Hematopoietic multipotent progenitor cell treated with erythropoietin and hydrocortisone succinate and interleukin-3 and kit ligand, for 4 days (in vitro differentiated cells): ENCODE data around the gene REEP1.

Experiments
- DNase-seq: peaks from one replicate; pipeline ENCODE4 v3.0.0-alpha.2; 2015

The REEP1 gene

DNA sequence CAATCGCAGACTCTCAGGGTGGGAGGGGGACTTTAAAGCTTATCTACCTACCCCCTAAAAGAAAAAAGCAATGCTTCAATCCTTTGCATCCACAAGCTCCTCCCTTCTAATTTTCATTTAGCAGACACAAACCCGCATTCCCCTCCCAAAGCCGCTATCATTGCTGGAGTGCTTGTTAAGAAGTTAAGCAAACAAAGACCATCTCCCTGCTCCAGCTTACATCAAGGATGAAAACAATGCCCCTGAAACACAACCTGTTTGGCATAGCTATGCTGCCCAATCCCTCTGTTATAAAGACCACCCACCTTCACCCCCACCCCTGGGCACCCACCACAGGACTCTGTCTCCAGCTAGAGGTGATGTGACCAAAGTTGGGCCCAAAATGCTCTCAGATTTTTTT, 33.0 kb downstream of the REEP1 start:
- no peak for DNase-seq

DNA sequence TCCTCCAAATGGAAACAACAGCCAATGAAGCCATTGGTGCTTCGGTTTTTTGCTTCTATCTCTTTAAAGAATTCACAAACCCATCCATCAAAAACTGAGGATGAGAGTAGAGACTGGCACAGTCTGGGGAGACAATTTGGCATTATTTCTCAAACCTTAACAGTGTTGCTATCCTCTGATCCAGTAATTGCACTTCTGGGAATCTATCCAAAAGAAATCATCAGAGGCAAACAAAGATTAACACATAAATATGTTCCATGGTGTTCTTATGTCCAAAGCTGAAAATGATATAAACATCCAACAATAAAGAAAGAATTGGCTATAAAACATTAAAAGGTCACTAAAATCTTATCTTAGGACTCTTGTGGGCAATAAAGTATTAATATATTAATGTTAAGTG, 35.1 kb downstream of the REEP1 start:
- no peak for DNase-seq

DNA sequence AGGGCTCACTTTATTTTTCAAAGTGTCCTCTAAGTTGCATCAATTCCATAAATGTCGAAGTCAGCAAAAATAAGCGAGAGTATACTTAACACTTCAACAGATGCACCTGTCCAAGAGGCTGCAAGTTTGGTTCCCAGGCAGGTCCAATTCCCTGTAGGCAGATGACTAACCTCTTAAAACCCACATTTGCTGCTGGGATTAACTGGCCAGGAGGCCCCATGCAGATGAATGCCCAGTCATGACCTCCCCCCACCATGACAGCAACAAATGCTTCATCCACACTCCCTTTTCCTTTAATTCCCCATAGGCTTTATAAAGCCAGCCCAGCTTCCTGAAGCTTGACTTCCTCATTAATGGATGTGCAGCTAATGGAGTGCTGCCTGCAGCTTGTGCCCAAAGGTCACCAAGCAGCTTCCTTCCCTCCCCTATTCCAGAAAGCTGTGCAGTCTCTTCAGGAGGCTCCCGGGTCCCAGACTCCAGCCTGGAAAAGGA, 35.7 kb downstream of the REEP1 start:
- DNase-seq = no peak

DNA sequence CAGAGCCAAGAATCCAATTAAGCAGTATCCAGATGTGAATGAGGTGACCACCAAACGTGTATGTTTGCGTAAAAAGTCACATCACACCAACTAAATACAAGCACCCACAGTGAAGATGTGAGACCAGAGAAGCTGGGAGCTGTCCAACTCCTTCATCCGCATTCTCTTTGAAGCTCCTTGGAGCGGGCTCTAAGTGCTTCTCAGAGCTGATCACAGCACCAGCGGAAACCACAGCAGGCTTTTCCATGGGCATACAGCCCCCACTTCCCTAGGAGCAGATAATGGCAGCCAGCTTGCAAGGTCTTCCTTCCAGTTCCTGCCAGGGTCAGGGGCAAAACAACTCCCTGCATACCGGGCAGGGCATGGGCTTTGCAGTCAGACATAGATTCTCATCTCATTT, 36.4 kb downstream of the REEP1 start:
- DNase-seq = peak; percentile 4

DNA sequence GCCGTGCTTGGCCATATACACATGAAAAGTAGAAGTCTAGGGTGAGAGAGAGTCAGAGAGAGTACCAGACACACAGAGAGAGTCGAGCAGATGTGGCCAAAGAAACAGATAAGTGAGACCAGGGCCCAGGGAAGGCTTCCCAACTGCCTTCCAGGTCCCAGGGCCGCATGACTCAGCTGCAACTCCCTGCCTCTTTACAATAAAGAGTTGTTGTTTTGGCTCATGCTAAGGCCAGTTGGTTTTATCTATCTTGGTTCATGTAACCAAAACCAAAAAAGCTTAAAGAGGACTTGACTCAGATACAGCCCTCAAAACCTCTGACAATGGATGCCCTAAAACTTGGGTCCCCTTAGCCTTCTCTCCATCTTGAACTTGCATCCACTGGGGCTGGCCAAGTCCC, 36.9 kb downstream of the REEP1 start:
- peak; percentile 16 for DNase-seq

DNA sequence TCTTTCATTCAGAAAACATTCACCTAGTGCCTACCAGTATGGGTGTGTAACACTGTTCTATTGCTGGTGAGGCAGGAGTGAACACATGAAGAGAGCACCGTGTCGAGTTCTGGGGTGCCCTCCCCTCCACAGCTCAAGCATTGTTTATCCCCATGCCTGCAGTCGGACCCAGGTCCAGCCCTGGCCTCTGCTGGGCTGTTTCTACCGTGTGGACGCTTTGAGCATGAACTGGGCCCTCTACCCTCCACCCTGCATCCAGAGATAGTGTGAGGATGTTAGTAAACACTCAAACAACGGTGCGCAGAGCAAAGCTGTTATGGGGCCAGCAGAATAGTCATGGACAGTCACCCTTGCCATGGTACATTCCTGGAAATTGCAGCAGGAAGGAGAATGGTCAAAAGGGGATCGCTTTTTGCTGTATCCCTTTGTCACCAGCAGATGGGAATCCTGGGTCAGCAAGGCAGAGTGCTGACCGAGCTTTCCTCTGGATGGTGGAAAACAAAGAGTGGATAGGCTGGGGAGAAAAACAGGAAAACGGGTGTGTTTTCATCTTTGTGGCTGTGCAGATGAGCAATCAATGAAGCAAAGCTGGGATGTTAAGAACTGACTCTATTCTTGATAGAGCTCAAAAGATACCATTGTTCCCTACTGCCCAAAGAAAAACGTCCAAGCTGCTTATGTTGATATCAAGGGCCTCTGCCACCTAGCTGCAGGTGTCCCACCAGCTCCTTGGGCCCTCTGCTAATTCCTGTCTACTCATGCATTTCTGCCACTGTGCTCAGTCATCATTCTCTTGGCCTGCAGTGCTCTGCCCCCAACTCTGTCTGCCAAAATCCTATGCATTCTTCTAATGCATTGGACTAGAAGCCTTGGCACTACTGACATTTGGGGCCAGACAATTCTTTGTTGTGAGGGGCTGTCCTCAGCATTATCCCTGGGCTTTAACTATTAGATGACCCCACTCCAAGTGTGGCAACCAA, 38.7 kb downstream of the REEP1 start:
- no peak for DNase-seq

DNA sequence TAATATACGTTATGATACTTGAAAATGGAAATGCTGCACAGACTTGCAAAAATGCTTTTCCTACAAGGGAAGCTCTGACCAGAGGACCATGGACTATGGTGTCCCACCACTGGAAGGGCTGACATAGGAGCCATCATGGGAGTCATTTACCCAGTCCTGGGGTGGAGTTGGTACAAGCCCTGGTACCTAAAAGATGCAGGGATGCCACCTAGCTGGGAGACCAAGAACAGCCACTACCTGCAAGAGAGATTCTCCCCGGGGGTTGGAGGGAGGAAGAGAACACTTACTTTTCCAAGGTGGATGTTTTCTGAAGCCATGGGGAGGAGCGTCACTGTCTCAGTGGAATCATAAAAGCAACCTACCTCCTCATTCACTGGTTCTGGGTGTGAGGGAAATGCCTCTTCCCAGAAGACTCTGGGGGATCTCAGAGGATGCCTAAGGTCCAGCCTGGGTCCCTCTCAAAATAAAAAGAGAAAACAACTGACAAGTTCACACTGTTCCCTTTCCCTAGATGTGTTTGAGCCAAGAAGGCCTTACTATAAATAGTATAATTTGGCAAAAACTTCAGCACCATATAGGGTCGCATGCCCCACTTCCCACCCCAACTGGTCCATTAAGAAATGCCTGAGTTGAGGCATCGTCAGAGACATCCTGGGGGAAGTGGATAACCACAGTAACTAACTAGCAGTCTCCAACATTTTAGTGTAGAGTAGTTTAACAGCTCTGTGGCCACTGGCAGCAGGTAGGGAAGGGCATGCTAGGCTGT, 39.9 kb downstream of the REEP1 start:
- DNase-seq = peak; percentile 36

DNA sequence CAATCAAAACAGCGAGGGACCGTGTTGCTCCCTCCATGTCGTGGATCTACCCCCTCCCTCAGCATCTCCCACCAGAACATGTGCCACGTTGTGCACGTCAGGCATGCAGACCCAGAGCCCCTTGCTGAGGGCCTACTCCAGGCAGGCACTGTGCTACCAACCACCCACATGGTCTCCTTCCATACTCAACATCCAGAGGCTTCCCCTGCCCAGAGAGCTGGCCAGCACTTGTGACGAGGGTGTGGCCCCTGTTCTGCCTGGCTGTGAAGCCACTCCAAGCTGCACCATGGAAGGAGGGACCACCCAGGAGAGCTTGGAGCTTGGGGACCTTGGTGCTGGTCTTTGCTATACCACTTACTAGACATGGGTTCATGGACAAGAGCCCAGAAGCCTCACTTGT, 40.5 kb downstream of the REEP1 start:
- DNase-seq = no peak

DNA sequence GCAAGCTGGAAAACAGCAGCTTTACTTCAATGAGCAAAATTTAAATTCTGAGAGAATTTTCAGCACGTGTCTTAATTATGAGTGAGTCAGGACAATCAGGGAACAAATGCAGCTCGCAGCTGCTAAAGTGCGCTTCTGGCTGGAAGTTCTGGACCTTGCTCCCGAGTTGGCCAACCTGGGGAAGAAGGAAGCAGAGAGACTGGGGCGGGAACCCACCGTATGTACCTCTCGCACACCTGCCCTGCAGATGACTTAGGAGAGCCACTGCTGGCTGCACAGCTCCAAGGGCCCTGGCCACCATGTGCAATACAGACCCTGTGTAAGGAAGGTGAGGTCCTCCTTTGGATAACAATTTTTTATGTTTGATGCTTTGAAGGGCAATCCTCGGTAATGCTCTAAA, 42.4 kb downstream of the REEP1 start:
- DNase-seq = no peak

DNA sequence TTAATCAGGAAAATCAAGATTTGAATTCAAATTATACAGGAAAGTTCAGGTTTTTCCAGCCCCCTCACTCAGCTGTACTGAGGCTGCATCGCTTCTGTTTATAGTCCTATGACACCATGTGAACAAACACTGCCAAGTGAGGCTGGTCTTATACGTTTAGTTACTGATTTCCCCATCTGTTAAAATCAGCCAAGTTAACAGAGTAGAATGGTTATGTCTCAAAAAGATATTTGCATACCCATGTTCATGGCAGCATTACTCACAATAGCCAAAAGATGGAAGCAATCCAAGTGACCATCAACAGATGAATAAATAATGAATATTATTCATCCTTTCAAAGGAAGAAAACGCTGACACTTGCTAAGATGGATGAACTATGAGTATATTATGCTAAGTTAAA, 43.8 kb downstream of the REEP1 start:
- DNase-seq = no peak

DNA sequence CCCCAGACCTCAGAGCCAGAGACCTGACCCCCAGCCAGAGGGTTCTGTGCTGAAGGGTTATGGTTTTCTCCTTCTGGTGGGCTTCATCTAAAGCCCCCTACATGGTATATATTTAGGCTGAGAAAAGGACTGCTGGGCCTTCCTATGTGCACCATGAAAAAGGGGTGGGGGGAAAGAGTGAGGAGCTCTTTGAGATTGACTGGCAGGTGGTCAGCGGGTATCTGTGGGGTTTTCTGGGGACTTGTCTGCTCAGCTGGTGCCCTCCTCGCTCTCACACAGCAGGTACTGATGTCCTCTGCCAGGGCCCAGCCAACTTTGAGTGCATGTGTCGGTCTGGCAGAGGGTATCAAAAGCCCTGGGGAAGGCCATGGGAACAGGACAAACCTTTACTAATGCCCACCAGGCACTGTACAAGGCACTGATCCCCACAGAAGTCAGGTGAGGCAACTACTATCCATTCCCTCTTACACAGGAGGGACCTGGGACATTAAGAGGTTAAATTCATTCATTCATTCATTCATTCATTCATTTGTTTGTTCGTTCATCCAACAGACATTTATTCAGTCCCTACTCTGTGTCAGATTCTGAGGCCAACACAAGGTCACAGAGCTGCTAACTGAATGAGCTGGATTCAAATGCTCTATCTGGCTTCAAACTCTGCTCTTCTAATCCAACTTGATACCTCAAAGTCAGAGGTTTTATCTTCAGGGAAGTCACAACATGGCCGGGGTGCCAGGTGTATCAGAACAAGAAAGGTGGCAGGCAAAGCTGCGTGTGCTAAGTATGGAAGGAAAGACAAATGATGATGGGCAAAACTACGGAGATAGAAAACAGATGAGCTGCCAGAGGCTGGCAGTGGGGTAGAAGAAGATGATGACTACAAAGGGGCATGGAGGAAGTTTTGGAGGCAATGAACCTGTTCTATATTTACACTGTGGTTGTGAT, 44.6 kb downstream of the REEP1 start:
- no peak for DNase-seq

DNA sequence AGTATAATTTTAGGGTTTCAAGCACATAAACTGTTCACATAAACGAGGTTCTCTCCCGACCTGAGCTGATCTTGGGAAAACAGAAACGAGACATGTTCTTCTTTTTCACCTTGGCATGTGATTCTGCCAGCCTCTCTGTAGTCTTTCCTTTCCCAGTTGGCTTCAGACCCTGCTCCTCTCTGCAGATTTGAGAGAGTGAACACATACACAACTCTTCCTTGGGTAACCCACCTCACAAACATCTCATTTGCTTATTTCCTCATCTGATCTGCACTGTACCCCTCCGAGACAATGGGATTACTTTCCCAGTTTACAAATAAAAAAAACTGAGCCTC, 46.1 kb downstream of the REEP1 start:
- no peak for DNase-seq

DNA sequence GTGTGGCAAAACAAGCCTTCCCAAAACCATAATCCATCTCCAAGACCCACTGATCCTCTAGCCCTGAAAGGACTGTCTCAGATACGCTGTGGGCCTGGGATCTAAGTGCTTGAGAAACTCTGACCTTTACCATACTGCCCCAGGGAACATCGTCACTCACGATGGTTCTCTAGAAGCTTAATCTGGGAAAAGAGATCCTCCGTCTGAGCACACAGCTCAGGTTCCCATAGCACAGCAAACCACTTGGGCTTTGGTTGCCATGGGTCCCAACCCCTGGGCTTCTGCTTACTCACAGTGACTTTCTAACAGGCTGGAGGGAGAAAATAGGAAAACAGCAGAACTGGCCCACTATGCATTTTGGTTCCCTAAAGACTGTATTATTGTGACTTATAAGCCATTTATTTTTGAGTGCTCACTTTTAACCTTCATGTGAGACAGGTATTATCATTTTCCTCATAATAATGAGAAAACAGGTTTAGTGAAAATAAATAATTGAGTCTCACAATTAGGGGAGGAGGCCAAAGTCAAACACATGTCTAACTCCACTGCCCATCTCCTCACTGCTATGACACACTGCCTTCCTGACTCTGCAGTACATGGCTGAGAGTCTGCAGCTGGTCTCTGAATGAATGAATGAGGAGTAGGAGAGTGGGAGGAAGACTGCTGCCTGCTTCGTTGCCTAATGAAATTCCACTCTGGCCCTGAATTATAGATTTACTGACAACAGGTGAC, 46.7 kb downstream of the REEP1 start:
- no peak for DNase-seq

DNA sequence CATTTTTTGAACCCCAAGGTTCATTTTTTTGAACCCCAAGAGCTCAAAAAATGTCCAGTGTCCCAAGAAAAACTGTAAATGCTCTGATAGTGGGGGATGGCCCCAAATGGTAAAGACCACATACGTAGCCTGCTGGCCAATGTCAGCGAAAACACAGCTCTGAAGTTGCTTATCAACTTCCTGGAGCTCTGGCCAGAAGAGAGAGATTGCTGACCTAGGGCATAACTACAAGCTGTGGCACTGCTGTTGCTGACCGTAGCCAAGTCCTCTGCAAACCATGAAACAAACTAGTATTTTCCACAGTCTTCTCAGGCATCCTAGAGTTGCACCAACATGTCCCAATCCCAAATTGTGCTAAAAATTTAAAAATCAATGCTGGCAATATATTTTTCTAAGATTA, 50.9 kb downstream of the REEP1 start:
- peak; percentile 40 for DNase-seq

DNA sequence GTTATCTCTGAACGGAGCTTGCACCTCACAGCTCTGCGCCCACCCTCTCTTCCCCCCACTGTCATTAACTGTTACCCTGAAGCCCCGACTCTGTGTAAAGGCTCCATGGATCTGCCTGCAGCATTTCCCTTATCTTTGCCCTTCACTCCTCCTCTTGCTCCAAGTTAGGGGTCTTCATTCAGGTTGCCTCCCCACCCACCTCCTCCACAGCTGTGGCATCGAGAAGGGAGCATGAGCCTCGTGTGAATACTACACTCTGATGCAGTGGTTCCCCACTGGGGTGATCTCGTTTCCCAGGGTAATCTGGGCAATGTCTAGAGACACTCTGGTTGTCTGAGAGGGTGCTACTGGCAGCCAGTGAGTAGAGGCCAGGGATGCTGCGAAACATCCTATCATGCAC, 51.4 kb downstream of the REEP1 start:
- no peak for DNase-seq

DNA sequence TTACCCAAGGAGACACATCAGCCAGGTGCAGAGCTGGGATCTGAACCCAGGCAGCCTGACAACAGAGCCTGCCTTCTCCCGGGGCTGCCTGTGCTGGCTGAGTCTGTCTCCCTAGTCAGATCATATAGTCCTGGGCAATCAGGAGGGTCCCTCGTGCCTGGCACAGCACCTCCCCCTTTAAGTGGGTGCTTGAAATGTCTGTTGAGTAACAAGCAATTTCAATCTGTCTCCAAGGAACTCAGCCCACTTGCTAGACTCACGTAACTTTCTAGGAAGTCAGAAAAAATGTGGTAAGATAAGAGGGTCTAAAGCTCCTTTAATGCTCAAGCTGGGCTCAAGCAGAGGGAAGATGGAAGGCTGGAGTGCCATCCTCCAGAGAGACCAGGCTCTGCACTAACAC, 51.9 kb downstream of the REEP1 start:
- DNase-seq = no peak

DNA sequence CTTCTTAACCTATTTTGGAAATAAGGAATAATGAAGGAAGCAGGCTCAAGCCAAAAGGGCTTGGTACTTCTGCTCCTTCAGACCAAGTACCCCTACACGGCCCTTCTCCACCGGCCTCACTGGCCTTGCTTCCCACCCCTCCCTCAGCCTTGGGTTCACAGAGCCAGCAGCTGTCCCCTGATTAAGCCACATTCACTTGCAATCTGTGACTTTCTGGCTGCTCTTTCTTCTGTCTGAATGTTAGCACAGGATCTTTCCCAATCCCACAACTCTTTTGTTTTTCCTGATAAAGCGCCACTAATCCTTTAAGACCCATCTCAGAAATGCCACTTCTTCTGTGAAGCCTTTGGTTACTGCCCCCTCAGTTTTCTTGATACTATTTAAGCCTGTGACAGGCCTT, 52.4 kb downstream of the REEP1 start:
- DNase-seq = no peak

DNA sequence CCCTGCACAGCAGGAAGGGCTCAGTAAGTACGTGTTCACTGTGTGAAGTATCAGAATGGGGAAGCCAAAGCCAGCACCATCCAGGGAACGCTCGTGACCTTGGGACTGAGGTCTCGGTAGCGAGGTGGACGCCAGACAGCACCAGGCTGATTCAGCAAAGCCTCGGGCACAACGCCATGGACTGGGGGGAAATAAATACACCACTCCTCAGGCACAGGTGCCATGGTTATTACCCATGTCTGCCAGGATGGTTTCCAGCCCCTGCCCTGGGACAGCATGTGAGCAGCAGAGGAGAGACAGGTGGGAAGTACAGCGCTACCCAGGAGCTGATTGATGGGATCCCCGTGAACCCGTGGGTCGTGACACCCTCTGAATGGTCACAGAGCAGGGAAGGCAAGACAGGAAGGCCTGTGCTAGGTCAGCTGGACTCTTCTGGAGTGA, 53.0 kb downstream of the REEP1 start:
- no peak for DNase-seq

DNA sequence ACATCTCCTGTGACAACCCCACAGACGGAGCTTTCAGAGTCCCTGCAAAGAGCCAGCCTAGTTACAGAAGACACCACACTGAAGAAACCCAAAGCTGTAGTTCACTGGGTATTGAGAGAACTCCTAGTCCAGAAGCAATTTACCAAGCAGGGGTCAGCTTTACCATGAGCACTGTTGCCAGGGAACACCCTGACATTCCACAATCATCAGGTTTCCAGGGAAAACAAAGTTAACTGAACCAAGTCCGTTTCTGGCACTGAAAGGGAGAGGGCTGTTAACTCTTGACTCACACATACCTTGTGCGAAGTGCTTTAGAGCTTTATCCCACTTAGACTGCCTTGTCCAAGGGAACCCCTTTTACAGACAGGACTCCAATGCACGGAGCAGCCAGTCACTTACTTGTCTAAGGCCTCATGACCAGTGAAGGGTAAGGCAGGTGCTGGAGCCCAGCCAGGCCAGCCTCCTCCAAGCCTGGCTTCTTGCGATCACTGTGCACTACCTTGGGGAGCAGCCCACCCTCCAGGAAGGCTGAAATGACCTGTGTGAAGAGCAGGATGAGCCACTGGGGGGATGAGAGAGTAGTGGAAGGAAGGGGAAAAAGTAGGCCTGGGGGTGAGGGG, 53.9 kb downstream of the REEP1 start:
- no peak for DNase-seq

DNA sequence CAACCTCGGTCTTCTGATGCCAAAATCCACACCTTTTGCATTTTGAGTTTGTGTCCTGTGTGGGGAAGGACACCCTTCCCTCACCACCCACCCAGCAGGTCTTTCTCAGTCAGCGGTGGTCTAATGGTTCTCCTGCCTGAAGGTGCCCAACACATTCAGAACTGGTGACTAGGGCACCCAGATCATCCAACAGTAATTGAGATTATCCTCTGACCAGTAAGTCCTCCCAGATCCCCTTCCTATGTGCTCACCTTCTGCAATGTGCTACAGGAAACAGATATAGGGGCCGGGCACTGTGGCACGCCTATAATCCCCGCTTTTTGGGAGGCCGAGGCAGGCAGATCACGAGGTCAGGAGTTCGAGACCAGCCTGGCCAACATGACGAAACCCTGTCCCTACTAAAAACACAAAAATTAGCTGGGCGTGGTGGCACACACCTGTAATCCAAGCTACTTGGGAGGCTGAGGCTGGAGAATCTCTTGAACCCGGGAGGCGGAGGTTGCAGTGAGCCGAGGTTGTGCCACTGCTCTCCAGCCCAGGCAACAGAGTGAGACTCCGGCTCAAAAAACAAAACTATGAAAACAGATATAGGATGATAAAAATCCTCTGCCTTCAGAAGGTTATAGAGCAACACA, 56.2 kb downstream of the REEP1 start:
- DNase-seq = no peak

DNA sequence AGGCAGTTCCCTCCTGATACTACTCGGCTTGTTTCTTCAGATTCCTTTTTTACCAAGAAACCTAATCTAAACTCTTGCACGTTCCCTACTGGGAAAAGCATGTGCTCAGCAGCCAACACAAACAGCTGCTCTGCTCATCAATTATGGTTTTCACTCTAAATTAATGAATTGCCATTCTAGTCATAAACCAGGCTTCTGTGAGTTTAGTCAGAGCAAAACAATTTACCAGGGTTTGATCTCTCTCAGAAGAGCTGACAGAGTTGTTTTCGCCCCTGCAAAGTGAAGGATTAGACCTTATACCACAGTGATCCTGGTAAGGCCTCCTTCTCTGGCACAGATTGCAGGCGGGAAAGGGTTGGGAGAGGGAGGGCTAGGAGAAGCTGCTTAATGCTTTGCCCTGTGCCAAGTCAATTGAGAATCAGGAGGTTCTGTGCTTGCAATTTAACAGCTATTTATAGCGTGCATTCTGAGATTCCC, 57.2 kb downstream of the REEP1 start:
- no peak for DNase-seq
